ENCODE results near the gene VSIG2.

DNA sequence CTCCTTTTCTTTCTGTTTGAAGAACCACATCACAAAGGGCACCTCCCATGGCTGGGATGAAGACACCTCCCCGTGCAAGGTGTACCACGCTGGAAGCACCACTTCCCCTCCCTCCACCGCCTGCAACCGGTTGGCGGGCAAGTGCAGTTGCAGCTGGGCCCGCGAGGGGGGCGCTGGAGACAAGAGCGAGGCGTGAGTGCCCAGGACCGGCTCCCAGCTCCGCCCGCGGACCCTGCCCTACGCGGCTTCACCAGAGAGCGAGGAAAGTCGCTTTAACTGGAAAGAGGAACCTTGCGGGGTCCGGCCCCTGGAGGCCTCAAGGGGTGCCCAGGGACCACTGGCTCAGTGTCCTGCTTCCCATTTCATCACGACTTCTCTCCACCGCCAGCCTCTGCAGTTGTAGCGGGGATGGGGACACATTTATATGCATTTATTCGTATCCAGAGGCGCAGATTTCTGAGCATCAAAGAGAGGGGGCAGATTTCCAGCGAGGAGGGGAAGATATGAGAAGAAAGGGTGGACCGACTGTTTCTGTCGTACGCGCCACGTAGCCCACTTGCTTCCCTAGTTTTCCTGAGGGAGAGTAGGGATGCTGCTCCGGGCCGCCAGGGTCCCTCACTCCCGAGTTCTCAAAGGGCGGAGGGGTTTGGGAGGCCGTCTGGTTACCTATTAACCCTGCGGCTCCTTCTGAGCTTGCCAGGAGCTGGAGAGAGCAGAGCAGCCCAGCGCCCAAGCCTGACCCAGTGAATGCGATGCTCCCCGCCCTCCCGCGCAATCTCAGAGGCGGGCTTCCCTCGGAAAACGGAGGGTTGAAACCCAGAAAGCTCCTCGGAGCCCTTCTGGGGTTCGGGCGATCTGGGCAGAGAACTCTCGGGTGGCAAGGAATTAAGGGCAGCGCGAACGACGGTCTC is 6.6 kb upstream of the VSIG2 start:
- TF ChIP-seq, protein P1, sequence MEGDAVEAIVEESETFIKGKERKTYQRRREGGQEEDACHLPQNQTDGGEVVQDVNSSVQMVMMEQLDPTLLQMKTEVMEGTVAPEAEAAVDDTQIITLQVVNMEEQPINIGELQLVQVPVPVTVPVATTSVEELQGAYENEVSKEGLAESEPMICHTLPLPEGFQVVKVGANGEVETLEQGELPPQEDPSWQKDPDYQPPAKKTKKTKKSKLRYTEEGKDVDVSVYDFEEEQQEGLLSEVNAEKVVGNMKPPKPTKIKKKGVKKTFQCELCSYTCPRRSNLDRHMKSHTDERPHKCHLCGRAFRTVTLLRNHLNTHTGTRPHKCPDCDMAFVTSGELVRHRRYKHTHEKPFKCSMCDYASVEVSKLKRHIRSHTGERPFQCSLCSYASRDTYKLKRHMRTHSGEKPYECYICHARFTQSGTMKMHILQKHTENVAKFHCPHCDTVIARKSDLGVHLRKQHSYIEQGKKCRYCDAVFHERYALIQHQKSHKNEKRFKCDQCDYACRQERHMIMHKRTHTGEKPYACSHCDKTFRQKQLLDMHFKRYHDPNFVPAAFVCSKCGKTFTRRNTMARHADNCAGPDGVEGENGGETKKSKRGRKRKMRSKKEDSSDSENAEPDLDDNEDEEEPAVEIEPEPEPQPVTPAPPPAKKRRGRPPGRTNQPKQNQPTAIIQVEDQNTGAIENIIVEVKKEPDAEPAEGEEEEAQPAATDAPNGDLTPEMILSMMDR (IDR thresholded peaks at IDR 0.05) = peak; percentile 49 to 61 (median 58)
- no peak for TF ChIP-seq POLR2A (IDR thresholded peaks at IDR 0.05)

All from uterus (tissue), 2 donors.